Progenitor cell of endocrine pancreas (in vitro differentiated cells): ENCODE results near the gene GDF10. TPM values are rescaled to one million over a fixed set of nuclear protein-coding genes. Genes with fewer than 3 reads are reported as not detected.

Source experiments
- DNase-seq: peaks from one replicate; pipeline ENCODE4 v3.0.0; 2021; ENCODE audit warnings: low spot score; ENCODE audit not compliant: unreplicated experiment
- H3K27ac Mint-ChIP-seq: 2 replicates; pipeline ENCODE4 v1.8.0; 2021; ENCODE audit warnings: mild to moderate bottlenecking, moderate library complexity, mixed read lengths
- H3K27me3 Mint-ChIP-seq: 2 replicates; pipeline ENCODE4 v1.8.0; 2021; ENCODE audit warnings: mixed read lengths
- H3K36me3 Mint-ChIP-seq: 2 replicates; pipeline ENCODE4 v1.8.0; 2022; ENCODE audit warnings: mixed read lengths; ENCODE audit not compliant: insufficient read depth
- H3K4me1 Mint-ChIP-seq: 2 replicates; pipeline ENCODE4 v1.8.0; 2021; ENCODE audit warnings: low read depth, mixed read lengths
- H3K4me3 Mint-ChIP-seq: 2 replicates; pipeline ENCODE4 v1.8.0; 2021; ENCODE audit warnings: low read depth, mild to moderate bottlenecking, moderate library complexity, mixed read lengths
- H3K9me3 Mint-ChIP-seq: 2 replicates; pipeline ENCODE4 v1.8.0; 2021; ENCODE audit warnings: low read depth, mixed read lengths
- total RNA-seq: library from RNA; stranded (reverse); gene quantifications from 2 replicates; pipeline ENCODE4 v1.2.1, GENCODE V29; 2021
- TF ChIP-seq, protein P1 (sequence below): fragments of 200-600 bp; sonication (generic); IDR thresholded peaks from one replicate; pipeline ENCODE4 v1.5.0; 2021; ENCODE audit warnings: antibody characterized with exemption, mild to moderate bottlenecking; ENCODE audit not compliant: unreplicated experiment

Gene GDF10
- total RNA-seq, 1 donor from 2014 or later = not detected

DNA sequence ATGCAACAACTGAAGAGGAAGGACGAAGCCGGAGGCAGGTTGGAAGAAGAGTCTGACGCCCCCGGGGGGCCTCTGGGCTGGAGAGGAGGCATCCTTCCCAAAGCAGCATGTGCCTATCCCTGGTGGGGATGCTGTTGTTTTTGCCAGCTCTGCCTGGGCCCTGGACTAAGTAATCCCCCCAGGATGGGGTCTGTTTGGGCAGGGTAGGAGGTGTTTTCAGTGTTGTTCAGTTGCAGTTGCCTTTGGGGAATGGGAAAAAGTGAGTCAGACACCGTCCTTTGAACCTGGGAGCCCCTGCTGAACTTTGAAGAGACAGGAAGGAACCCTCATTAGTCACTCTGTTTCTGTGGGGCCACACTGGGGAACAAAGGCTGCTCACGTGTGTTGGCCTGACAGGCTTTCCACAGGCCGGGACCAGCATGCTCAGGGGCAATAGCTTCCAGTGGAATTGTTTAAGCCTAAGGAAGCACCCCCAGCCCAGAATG is 35.2 kb upstream of the GDF10 start:
- Mint-ChIP-seq H3K4me1 (no peaks in the 10 kb centered on the region), H3K27me3 (peaks cover 7% of the 10 kb centered on the region), H3K27ac (no peak overlapping the region), H3K4me3 (no peak overlapping the region), H3K36me3 (no peaks in the 10 kb centered on the region), H3K9me3 (no peaks in the 10 kb centered on the region)
- TF ChIP-seq, protein P1, sequence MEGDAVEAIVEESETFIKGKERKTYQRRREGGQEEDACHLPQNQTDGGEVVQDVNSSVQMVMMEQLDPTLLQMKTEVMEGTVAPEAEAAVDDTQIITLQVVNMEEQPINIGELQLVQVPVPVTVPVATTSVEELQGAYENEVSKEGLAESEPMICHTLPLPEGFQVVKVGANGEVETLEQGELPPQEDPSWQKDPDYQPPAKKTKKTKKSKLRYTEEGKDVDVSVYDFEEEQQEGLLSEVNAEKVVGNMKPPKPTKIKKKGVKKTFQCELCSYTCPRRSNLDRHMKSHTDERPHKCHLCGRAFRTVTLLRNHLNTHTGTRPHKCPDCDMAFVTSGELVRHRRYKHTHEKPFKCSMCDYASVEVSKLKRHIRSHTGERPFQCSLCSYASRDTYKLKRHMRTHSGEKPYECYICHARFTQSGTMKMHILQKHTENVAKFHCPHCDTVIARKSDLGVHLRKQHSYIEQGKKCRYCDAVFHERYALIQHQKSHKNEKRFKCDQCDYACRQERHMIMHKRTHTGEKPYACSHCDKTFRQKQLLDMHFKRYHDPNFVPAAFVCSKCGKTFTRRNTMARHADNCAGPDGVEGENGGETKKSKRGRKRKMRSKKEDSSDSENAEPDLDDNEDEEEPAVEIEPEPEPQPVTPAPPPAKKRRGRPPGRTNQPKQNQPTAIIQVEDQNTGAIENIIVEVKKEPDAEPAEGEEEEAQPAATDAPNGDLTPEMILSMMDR = no peak
- DNase-seq = no peak

DNA sequence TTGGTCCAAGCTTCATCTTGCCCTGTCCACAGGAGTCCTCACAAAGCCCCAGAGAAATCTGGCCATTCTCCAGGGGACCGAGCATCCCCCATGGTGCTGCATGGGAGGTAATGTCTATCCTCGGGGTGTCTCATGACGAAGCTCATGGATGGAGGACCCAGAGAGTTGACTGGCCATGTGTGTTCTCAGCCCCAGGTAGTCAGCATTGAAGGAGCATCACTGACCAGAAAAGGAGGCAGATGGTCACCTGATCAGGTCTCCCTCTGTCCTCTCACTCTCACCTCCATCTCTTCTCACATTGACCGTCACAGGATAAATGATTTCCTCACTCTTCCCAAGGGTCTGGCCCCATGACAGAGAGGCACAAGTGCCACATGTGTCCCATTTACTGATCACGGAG is 33.4 kb upstream of the GDF10 start:
- TF ChIP-seq, protein P1 = no peak

DNA sequence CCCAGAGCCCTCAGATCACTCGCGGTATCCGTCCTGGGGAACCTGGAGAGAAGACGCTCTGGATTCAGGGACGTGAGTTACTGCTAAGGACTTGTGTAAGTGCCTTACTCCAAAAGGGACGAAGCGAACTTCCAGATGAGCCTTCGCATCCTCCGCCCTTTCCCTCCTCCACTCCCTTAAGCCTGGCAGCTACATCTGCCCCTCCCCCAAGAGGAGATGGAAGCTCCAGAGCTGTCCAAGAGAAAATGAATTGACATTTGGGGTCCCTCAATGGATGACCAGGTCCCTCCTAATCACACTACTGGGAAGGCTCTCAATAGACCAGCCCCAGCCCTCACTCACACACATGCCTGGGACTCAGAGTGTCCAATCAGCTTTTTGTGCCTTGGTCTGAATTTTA is 31.3 kb upstream of the GDF10 start:
- TF ChIP-seq, protein P1 = no peak
- Mint-ChIP-seq H3K4me3 (no peak overlapping the region), H3K27me3 (peaks cover 9% of the 10 kb centered on the region), H3K4me1 (no peaks in the 10 kb centered on the region), H3K36me3 (no peaks in the 10 kb centered on the region), H3K9me3 (peaks cover 5% of the 10 kb centered on the region), H3K27ac (no peak overlapping the region)
- DNase-seq = no peak

More for the DNA sequence above, 33.4 kb upstream of the GDF10 start:
- no peaks in the 10 kb centered on the region for H3K36me3 Mint-ChIP-seq
- no peak overlapping the region for H3K4me3 Mint-ChIP-seq
- H3K4me1 Mint-ChIP-seq = no peaks in the 10 kb centered on the region
- H3K9me3 Mint-ChIP-seq = no peaks in the 10 kb centered on the region
- peaks cover 8% of the 10 kb centered on the region for H3K27me3 Mint-ChIP-seq
- no peak for DNase-seq
- no peak overlapping the region for H3K27ac Mint-ChIP-seq

DNA sequence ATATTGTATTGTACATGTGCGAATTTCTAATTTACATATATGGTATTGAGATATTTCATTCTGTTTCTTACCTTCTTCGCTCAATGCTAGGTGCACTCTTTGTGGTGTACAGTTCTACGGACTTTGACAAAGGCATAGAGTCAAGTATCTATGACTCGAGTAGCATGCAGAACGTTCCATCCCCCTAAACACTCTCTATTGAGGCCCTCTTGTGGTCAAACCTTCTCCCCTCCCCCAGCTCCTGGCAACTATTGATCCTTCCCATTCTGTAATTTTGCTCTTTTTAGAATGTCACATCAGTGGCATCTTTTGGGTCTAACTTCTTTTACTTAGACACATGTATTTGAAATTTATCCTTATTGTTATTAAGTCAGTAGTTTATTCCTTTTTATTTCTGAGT is 30.7 kb upstream of the GDF10 start:
- no peaks in the 10 kb centered on the region for H3K4me1 Mint-ChIP-seq
- H3K4me3 Mint-ChIP-seq = no peak overlapping the region
- H3K27me3 Mint-ChIP-seq = peaks cover 6% of the 10 kb centered on the region
- peaks cover 8% of the 10 kb centered on the region for H3K9me3 Mint-ChIP-seq
- TF ChIP-seq, protein P1 = peak; percentile 18
- DNase-seq = no peak
- no peak overlapping the region for H3K27ac Mint-ChIP-seq
- H3K36me3 Mint-ChIP-seq = no peaks in the 10 kb centered on the region

DNA sequence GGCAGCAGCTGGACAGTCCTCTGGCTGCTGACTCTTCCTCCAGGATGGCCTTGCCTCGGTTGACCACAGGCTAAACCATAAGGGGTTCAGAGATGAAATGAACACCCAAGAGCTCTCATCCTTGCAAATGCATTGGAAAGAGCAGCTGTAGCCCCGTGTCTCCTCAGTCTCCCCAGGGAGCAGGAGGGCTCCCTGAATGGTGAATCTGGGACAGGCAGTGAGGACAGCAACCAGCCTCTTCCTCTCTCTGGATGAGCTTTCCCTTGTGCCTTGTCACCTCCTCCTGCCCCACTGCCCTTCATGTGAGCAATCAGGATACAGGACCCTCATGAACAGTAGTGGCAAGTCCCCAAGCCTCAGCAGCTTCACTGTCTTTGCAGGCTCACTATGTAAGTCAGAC is 23.9 kb upstream of the GDF10 start:
- no peak overlapping the region for H3K4me3 Mint-ChIP-seq
- H3K36me3 Mint-ChIP-seq = no peaks in the 10 kb centered on the region
- no peaks in the 10 kb centered on the region for H3K4me1 Mint-ChIP-seq
- H3K27me3 Mint-ChIP-seq = peaks cover 29% of the 10 kb centered on the region
- TF ChIP-seq, protein P1 = no peak
- no peak overlapping the region for H3K27ac Mint-ChIP-seq
- peaks cover 8% of the 10 kb centered on the region for H3K9me3 Mint-ChIP-seq
- DNase-seq = no peak
